Endothelial cell of umbilical vein (primary cell): Measurements from ENCODE around the gene ERLIN1.

Experiments used
- CTCF ChIP-seq, 2 donors: IDR thresholded peaks; 1 replicate in 1 of 2; 2 replicates in 1 of 2; pipeline ENCODE4 v1.5.1; 2011; ENCODE audit warnings: low read length in 2 of 2, mild to moderate bottlenecking in 2 of 2, moderate library complexity in 2 of 2, control low read depth in 1 of 2, inconsistent platforms in 1 of 2, low read depth in 1 of 2; ENCODE audit not compliant: insufficient read depth in 1 of 2; ENCODE audit errors: extremely low read depth in 1 of 2
- EZH2 ChIP-seq: IDR thresholded peaks from 2 replicates; pipeline ENCODE4 v1.6.1; 2012; ENCODE audit warnings: borderline replicate concordance, low read depth, mild to moderate bottlenecking, moderate library complexity, low read length, inconsistent platforms; ENCODE audit not compliant: severe bottlenecking
- FOS ChIP-seq: IDR thresholded peaks from 2 replicates; pipeline ENCODE4 v1.6.1; 2011; ENCODE audit warnings: mild to moderate bottlenecking, low read length, moderate library complexity, borderline replicate concordance; ENCODE audit not compliant: insufficient read depth
- GATA2 ChIP-seq: IDR thresholded peaks from 2 replicates; pipeline ENCODE4 v1.7.0; 2011; ENCODE audit warnings: low read depth, mild to moderate bottlenecking, moderate library complexity, mixed read lengths, low read length; ENCODE audit not compliant: insufficient read length, insufficient read depth
- JUN ChIP-seq: IDR thresholded peaks from 2 replicates; pipeline ENCODE4 v1.6.1; 2011; ENCODE audit warnings: borderline replicate concordance, low read depth; ENCODE audit not compliant: insufficient read length, insufficient read depth
- MYC ChIP-seq: IDR thresholded peaks from one replicate; pipeline ENCODE4 v1.6.1; 2011; ENCODE audit warnings: mild to moderate bottlenecking, low read depth, low read length
- POLR2A ChIP-seq: IDR thresholded peaks from 2 replicates; pipeline ENCODE4 v1.6.1; 2012; ENCODE audit warnings: low read depth, mild to moderate bottlenecking, control low read depth, low read length
- POLR2AphosphoS5 ChIP-seq: IDR thresholded peaks from 2 replicates; pipeline ENCODE4 v1.6.1; 2012; ENCODE audit warnings: low read depth, mild to moderate bottlenecking, control low read depth, low read length, moderate library complexity; ENCODE audit not compliant: insufficient read depth
- TF ChIP-seq, protein P1 (sequence below): IDR thresholded peaks from 2 replicates; pipeline ENCODE4 v1.6.1; 2011; ENCODE audit not compliant: insufficient read depth, insufficient read length

- no peak for TF ChIP-seq CTCF (IDR thresholded peaks at IDR 0.05; ENCODE audit: extremely low read depth in 1 of 2, insufficient read depth in 1 of 2, low read depth in 1 of 2, low read length in 2 of 2)
- TF ChIP-seq, protein P1, sequence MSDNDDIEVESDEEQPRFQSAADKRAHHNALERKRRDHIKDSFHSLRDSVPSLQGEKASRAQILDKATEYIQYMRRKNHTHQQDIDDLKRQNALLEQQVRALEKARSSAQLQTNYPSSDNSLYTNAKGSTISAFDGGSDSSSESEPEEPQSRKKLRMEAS, result no peak
- no peak for TF ChIP-seq EZH2
- TF ChIP-seq POLR2AphosphoS5, result no peak
- no peak for TF ChIP-seq FOS
- TF ChIP-seq JUN, result no peak
- no peak for TF ChIP-seq GATA2
- no peak for TF ChIP-seq POLR2A
- TF ChIP-seq MYC, result no peak
Measured at GRCh38 chr10:100167553-100168312, 18.1 kb downstream of the ERLIN1 start.
